ENCODE measurements around the gene CECR2.

GRCh38 chr22:17483688-17484372 lies 114.6 kb downstream of the CECR2 start:
- TF ChIP-seq CTCF (conservative IDR thresholded peaks at IDR 0.05 in 1 of 2, IDR thresholded peaks at IDR 0.05 in 1 of 2; ENCODE audit: extremely low read depth in 1 of 2, insufficient read depth in 1 of 2, low read depth in 1 of 2, low read length in 2 of 2) (no peak), EZH2 (IDR thresholded peaks at IDR 0.05; ENCODE audit: borderline replicate concordance, low read length) (no peak)
